T-cell (primary cell): Measurements from ENCODE around the gene BACE2. TPM values are rescaled to one million over a fixed set of nuclear protein-coding genes. Genes with fewer than 3 reads are reported as not detected.

Experiments
- ATAC-seq, 4 experiments: fragments of 200-7000 bp in 3 of 4; fragments of 150-1000 bp in 1 of 4; cut with Tn5 transposase; replicated peaks in 1 of 4; 1 replicate in 3 of 4; 2 replicates in 1 of 4; pipeline ENCODE4 v1.10.0; 2021; ENCODE audit warnings: moderate library complexity in 3 of 4, mild to moderate bottlenecking in 2 of 4, moderate number of reproducible peaks in 1 of 4
- CTCF ChIA-PET, 2 donors: fragments of 300-600 bp; sonication (Branson Sonifier 250); formaldehyde crosslinking; loops; one replicate each; lab custom pipeline; 2022; ENCODE audit warnings: antibody characterized with exemption in 2 of 2; lab: Charles Lee
- POLR2A ChIA-PET, 2 donors: fragments of 300-600 bp; sonication (Branson Sonifier 250); formaldehyde crosslinking; loops; one replicate each; lab custom pipeline; 2022; ENCODE audit warnings: antibody characterized with exemption in 2 of 2; lab: Charles Lee
- DNase-seq, 35 experiments: peaks; one replicate each; pipeline versions ENCODE4 v3.0.0 to v3.0.0-alpha.2; 2013 to 2023
- H3K27ac ChIP-seq: one replicate; pipeline ENCODE4 v1.5.1; 2013; ENCODE audit warnings: low read length
- H3K27me3 ChIP-seq, 2 experiments: replicated peaks in 1 of 2; 1 replicate in 1 of 2; 2 replicates in 1 of 2; pipeline versions ENCODE4 v1.6.1 to v1.7.0; 2013; ENCODE audit warnings: low read length in 1 of 2, mixed read lengths in 1 of 2; ENCODE audit not compliant: control insufficient read depth in 2 of 2, insufficient read depth in 2 of 2; ENCODE audit errors: extremely low read depth in 1 of 2
- H3K36me3 ChIP-seq, 2 donors: 1 replicate in 1 of 2; 2 replicates in 1 of 2; pipeline versions ENCODE4 v1.6.1 to v1.7.0; 2013; ENCODE audit warnings: low read length in 1 of 2; ENCODE audit not compliant: control insufficient read depth in 2 of 2, insufficient read depth in 1 of 2; ENCODE audit errors: extremely low read depth in 1 of 2
- H3K4me1 ChIP-seq, 2 experiments: 1 replicate in 1 of 2; 2 replicates in 1 of 2; pipeline versions ENCODE4 v1.6.1 to v1.7.0; 2013; ENCODE audit warnings: low read length in 2 of 2, mixed read lengths in 1 of 2; ENCODE audit not compliant: insufficient read depth in 2 of 2, control insufficient read depth in 1 of 2; ENCODE audit errors: extremely low read depth in 1 of 2
- H3K4me3 ChIP-seq, 2 donors: 1 replicate in 1 of 2; 2 replicates in 1 of 2; pipeline versions ENCODE4 v1.5.1 to v1.7.0; 2013; ENCODE audit warnings: mild to moderate bottlenecking in 2 of 2, low read length in 1 of 2, moderate library complexity in 1 of 2; ENCODE audit not compliant: control insufficient read depth in 1 of 2; ENCODE audit errors: extremely low read depth in 1 of 2
- H3K9me3 ChIP-seq: 2 replicates; pipeline ENCODE4 v1.7.0; 2013
- H3K27ac Mint-ChIP-seq, 2 donors: one replicate each; pipeline ENCODE4 v1.8.0; 2020 to 2021; ENCODE audit warnings: mild to moderate bottlenecking in 2 of 2, mixed read lengths in 2 of 2
- H3K27me3 Mint-ChIP-seq, 2 donors: one replicate each; pipeline ENCODE4 v1.8.0; 2021 to 2022; ENCODE audit warnings: mixed read lengths in 2 of 2
- H3K36me3 Mint-ChIP-seq: one replicate; pipeline ENCODE4 v1.8.0; 2021; ENCODE audit warnings: mixed read lengths
- H3K4me1 Mint-ChIP-seq, 3 donors: one replicate each; pipeline ENCODE4 v1.8.0; 2020 to 2022; ENCODE audit warnings: mixed read lengths in 3 of 3, mild to moderate bottlenecking in 1 of 3
- H3K4me3 Mint-ChIP-seq, 3 donors: one replicate each; pipeline ENCODE4 v1.8.0; 2020 to 2022; ENCODE audit warnings: mild to moderate bottlenecking in 3 of 3, mixed read lengths in 3 of 3, moderate library complexity in 3 of 3
- H3K9me3 Mint-ChIP-seq, 3 donors: one replicate each; pipeline ENCODE4 v1.8.0; 2020 to 2022; ENCODE audit warnings: mixed read lengths in 3 of 3
- WGBS: methylation state at CpG from one replicate; pipeline ENCODE4 v1.1.5; 2013; ENCODE audit warnings: missing lambda C conversion rate; ENCODE audit not compliant: insufficient coverage; 5-methylcytosine and 5-hydroxymethylcytosine counted together
- total RNA-seq, 35 experiments: library from RNA in 6 of 35; stranded (reverse) in 6 of 35; fragments of 120-200 nt in 1 of 35; gene quantifications; one replicate each; pipeline versions ENCODE4 v1.2.1 to v1.2.4 and lab custom pipeline; 2013 to 2026

Gene BACE2
- total RNA-seq, 5 donors from 2014 or later (not counting 1 experiment from before 2014, with no cell fraction given): 0.30 to 1.1 (median 0.68) TPM

- Histone ChIP-seq H3K27me3 (peaks cover 0 to 10% of the 10 kb centered on the region in 2 experiments), H3K9me3 (no peaks in the 10 kb centered on the region), H3K4me3 (no peak overlapping the region), H3K36me3 (no peaks in the 10 kb centered on the region), H3K4me1 (no peaks in the 10 kb centered on the region), H3K27ac (no peak overlapping the region)
- ATAC-seq: no peak
- H3K4me3 Mint-ChIP-seq: no peak overlapping the region
- WGBS: 67% methylated on average over 3 of the region's 8 CpGs
- H3K36me3 Mint-ChIP-seq: no peaks in the 10 kb centered on the region
- H3K9me3 Mint-ChIP-seq: no peaks in the 10 kb centered on the region
- POLR2A ChIA-PET: no interaction called here
- H3K27ac Mint-ChIP-seq: no peak overlapping the region
- no peaks in the 10 kb centered on the region for H3K27me3 Mint-ChIP-seq
- CTCF ChIA-PET: no interaction called here
- DNase-seq: no peak
- no peaks in the 10 kb centered on the region for H3K4me1 Mint-ChIP-seq
Measured at GRCh38 chr21:41327753-41328152, 159.8 kb downstream of the BACE2 start.

- Histone ChIP-seq H3K27ac (no peak overlapping the region), H3K9me3 (no peaks in the 10 kb centered on the region), H3K27me3 (peaks cover 0 to 4% of the 10 kb centered on the region in 2 experiments), H3K4me3 (no peak overlapping the region), H3K4me1 (no peaks in the 10 kb centered on the region), H3K36me3 (no peaks in the 10 kb centered on the region)
- Mint-ChIP-seq H3K9me3 (peaks cover 5 to 7% (median 6%) of the 10 kb centered on the region in 3 donors), H3K27ac (no peak overlapping the region), H3K4me3 (no peak overlapping the region), H3K36me3 (no peaks in the 10 kb centered on the region), H3K4me1 (no peaks in the 10 kb centered on the region), H3K27me3 (no peaks in the 10 kb centered on the region)
- POLR2A ChIA-PET: no interaction called here
- 88% methylated on average over 13 of the region's 16 CpGs for WGBS
- ATAC-seq: no peak
- no peak for DNase-seq
- CTCF ChIA-PET: interaction anchor here in 1 of 2 donors (0.7 kb wide), 1 partner anchor 45 kb away, joined by 5 read pairs; no protein-coding TSS in a partner anchor
Measured at GRCh38 chr21:41328660-41329607, 161.0 kb downstream of the BACE2 start.

Other genes with a start within 250 kb of the BACE2 start
- not detected for gene FAM3B, start 148.6 kb downstream of the BACE2 start, total RNA-seq
- 100 to 1,000 TPM in 1 of 5 donors, 10 to 100 TPM in 4; 77.7 to 103 (median 81.8) TPM for gene MX2, start 193.9 kb downstream of the BACE2 start, total RNA-seq